ENCODE measurements around the gene SDK1.

GRCh38 chr7:4091767-4092166 is 790.7 kb downstream of the SDK1 start:
- no peak for TF ChIP-seq EZH2 (IDR thresholded peaks at IDR 0.05; ENCODE audit: insufficient read depth, poor library complexity, severe bottlenecking)
- TF ChIP-seq EZH2phosphoT487 (IDR thresholded peaks at IDR 0.05; ENCODE audit: insufficient read depth, low read depth): no peak

Data from GM23248 (cell line).